NAMALWA (cell line): ENCODE measurements around the gene ZMIZ1.

Experiments used
- DNase-seq: peaks from one replicate; pipeline ENCODE4 v3.0.0-alpha.2; 2015; ENCODE audit warnings: low spot score

Gene ZMIZ1

DNA sequence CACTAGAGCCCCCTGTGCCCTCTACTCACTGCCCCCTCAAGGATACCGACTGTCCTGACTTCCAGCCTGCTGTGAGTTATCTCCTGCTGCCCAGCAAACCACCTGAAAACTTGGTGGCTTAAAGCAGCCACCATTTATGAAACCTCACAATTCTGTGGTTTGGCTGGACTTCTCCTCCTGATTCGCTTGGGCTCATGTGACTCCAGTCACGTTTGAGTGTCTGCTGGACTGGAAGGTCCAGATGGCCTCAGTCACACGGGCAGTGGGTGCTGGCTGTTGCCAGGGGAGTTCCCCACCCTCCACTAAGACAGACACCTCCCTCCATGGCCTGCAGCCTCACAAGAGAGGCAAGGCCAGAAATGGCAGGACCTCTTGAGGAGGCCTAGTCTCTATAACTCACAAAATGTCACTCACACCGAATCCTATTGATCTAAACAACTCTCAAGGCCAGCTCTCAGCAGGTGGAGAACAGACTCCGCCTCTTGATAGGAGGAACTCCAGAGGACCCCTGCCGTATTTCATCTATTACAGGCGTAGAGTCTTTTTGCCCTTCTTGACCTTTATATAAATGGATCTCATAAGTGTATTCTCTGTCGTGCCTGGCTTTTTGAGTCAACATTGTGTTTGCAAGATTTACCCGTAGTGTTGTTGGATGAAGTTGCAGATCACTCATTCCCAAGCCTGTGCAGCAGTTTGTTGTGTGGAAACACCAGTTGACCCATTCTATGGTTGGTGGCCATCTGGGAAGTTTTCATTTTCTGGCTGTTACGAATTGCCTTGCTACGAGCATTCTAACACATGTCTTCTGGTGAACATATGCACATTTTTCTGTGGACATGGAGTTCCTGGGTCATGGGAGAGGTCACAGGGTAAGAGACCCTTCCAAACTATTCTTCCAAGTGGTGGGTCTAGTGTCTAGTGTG is 48.3 kb downstream of the ZMIZ1 start:
- DNase-seq: no peak

DNA sequence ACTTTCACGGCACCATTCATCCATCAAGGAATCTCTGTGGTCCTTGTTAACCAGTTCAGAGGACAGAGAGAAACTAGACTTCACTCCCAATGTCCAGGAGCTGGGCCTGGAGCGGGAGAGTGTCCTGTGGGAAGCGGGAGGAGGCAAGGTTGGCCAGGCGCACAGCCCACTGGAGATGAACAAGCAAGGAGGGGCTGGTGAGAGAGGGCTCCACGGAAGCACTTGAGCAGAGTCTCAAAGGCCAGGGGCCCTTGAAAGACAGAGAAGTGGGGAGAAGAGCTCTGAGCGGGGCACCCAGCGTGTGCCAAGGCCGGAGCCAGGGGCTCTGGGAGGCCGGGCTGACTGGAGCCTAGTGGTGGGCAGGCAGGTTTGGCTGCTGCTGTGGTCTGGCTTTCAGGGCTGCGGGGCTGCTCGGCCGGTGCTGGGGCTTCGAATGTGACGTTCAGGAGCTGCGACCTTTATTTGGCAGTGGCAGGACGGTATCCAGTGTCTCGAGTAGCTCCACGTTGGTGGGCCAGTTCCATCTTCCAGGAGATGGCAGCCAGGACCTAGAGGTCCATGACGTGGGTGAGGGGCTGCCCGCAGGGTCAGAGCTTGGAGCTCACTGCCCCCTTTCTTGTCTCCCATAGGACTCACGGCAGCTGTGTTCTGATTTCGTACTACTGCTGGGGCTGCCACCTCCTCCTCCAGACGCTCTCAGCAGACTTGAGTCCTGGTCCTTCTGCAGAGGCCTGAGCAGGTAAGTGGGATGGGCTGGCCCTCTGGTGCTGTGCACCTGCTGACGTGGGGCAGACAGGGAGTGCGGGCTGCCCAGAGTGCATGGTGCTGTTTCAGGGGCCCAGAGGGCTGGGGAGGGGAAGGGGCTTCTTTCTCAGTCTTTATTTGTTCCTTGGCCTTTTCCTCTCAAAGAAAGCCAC is 49.8 kb downstream of the ZMIZ1 start:
- DNase-seq: no peak

DNA sequence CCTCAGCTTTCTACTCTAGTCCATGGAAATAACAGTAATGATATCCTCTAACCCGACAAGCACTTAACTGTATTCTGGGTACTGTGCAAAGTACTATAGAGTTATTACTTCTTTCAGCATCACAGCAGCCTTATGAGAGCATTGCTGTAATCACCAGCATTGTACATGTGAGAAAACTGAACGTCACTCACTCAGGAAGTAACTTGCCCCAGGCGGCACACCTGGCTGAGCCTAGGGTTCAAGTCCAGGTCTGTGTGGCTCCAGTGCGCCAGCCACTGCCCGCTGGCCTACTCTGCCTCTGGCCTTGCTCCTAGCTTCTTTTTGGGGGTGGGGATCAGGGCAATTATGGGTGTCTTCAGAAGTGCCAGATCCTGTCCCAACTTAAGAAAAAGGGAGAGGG is 50.5 kb downstream of the ZMIZ1 start:
- no peak for DNase-seq

DNA sequence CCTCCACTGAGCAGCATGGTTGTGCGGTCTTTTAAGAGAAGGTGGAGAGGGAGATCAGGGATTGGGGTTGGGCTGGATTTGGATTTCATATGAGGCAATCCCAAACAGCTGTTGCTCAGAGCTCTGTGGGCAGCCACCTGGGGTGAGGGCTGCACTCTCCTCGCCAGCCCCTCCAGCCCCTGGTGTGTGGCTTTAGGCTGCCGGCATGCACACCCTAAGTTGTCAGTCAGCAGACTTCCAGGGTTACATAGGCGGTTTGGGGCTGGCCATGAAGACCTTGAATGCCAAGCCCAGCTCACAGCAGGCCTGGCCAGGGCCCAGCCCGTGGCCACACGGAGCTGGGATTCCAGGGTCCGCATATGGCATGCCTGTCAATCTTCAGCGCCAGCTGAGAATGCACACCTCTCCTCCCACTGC is 54.8 kb downstream of the ZMIZ1 start:
- no peak for DNase-seq

DNA sequence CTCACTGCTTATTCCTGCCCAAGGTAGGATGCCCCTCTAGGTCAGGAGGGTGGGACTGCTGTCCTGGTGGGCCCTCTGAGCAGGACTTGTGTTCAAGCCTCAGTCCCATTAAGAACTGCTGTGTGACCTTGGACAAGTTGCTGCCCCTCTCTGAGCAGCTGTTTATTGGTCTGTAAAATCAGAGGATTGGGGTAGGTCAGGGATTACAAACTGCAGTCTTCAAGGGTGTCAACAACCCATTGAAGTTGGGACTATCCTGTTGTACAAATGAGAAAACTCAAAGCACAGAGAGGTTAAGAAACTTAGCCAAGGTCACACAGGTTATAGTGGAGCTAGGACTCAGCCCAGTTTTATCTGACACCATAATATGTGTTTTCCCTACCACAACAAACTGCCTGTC is 55.3 kb downstream of the ZMIZ1 start:
- no peak for DNase-seq

DNA sequence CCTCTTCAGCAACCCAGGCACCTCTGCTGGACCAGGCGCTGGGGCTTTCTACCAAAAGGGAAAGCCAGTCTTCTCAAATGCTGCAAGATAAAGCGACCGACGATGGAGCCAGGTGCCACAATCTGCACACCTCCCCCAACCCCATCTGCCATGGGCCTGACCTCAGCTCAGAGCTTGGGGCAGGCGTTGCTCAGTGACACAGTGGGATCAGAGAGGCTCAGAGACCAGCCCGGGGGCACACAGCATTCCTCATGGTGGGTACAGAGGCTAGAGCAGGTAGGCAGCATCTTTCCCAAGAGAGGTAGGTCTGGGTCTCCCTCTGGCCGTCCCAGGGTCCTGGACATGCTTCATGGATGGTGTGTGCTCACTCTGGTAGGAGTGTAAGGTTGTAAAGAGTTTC is 56.3 kb downstream of the ZMIZ1 start:
- no peak for DNase-seq

DNA sequence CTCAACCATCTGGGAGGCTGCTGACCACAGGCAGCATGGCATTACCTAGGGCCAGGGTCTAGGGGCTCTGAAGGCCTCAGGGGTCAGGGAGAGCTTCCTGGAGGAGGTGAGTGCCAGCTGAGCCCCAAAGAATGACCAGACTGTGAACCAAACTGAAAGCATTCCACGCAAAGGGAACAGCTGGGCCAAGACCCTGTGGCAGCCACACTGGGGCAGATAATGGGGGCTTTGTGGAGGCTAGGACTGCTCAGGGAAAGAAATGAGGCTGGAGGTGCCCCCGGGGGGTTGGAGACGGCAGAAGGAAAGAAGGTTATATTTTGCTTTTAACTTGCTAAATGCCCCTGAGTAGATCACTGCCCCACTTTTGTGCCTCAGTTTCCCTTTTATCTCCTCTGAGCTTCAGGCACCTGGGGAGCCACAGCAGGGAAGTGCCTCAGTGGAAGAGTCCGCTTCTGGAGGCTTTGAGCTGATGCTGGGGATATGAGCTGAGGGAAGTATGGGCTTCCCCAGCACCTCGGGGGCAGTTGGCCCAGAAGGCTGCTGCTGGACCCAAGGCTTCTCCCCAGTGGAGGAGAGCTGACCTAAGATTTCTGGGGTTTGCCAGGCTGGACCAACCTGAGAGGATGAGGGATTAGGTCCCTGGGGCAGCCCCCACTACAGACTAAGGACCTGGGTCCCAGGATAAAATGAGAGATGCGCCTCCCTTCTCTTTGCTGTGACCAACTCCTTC is 57.8 kb downstream of the ZMIZ1 start:
- no peak for DNase-seq

DNA sequence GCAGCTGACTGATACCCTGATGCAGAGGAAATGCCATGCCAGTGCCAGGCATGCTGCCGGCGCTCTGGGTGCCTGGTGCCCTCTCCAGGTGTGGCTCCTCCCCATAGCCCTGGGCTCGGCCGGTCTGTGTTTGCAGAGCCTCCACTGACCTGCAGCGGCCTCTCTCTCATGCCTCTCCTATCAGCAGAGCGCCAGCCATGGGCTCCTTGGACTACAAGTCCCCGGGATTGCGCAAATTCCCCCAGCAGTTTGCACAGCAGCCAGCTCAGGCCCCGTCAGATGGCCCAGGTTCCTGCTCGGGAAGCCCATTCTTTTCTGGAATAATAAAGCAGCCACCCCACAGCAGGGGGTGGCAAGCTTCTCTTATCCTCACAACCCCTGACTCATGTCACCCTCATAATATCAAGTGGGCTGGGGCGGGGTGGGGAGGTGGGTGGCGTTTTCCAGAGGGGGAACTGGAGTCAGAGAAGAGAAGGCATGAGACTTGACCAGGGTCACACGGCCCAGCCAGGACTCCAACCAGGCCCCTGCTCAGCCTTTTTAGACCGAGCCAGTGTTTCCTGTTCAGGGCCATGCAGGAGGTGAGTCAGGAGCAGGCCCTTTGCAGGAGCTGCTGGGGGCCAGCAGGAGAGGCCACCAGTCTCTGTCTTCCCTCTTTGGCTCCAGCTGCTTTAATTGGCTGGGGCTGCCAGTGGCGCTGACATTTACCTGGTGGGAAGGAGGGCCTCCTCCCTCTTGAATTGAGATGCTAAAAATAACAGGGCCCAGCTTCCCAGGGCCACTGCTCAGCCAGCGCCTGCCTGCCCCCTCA is 58.6 kb downstream of the ZMIZ1 start:
- DNase-seq: no peak

DNA sequence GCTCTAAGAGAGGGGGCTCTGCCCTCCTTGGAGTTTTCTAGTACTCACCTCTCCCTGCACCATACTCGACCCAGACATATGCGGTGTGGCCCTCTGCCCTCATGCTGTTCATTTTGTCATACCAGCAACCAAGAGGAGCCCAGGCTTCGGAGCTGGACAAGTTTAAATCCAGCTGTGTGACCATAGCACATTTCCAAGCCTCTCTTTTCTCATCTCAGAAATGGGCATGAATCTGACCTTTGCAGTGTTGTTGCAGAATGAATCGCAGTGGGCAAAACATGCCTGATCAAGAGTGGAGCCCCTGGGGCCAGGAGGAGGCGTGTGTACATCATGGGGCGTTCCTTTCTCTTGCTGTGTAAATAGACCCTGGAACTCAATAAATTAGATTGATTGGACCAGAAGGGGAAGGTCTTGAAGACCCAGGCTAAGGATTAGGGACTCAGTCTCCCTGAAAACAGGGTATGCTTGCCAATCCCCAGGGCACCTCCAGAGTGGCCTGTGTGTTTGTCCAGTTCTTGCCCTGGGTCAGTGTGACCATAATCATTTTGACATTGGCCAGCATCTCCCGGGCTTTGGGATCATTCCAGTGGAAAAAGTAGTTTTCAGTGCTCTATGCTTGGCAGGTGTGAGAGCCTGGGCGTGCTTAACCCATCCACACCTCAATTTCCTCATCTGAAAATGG is 59.6 kb downstream of the ZMIZ1 start:
- no peak for DNase-seq

DNA sequence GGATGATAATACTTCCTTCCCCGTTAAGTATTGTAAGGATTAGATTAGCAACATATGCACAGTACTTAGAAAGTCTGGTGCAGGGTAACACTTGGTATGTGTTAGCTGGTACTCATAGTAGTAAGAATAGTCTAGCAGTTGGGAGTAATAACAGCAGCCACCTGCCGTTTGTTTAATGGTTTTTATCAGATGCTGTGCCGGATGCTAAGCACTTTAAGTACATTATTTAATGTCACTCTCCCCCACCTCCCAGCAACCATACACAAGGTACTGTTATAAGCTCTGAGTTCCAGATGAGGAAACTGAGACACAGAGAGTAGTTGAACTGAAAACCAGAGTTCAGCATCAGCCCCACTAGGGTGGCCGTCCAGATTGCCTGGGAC is 60.1 kb downstream of the ZMIZ1 start:
- DNase-seq: no peak

DNA sequence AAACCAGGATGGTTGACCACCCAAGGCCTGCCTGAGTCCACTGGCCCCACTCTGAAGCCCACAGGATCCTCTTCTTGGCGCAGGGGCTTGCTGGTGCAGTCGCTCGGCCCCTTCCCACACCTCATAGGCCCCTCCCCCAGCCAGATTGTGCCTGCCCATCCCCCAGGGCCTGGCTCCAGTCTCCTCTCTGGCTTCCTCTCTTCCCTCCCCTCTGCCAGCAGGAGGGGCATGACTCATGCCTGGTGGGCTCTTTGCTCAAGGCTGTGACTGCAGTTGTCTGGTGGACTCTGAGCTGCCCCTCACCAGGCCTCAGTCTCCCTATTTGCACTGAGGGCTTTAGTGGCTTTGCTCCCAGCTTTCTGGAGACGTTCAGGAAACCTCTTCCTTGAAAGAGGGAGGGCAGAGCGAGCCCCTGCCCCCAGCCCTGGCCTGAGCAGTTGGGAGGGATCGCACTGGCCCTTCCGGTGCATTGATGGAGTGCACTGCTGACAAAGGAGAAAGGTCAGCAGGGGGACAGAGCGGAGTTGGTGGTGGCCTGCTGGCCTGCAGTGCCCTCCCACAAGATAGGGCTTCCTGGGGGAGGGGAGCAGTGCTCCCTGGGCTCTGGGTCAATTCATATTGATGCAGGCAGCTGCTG is 60.7 kb downstream of the ZMIZ1 start:
- DNase-seq: no peak

DNA sequence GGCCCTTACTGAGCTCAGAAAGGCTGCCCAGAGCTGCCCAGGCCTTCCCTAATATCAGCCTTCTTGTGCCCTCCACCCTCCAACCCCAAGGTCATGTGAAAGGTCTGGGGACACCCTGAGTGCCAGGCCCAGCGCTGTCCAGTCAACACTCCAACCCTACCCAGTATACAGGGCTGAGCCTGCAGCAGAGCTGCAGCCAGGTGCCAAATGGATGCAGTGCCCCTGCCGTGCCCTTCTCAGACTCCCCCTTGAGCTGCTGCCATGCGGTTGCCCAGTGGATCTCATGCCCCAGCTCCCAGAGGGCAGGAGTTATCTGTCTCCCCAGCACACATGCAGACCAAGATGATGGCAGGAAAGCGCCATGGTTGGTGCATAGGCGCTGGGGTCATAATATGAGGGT is 61.5 kb downstream of the ZMIZ1 start:
- DNase-seq: no peak

DNA sequence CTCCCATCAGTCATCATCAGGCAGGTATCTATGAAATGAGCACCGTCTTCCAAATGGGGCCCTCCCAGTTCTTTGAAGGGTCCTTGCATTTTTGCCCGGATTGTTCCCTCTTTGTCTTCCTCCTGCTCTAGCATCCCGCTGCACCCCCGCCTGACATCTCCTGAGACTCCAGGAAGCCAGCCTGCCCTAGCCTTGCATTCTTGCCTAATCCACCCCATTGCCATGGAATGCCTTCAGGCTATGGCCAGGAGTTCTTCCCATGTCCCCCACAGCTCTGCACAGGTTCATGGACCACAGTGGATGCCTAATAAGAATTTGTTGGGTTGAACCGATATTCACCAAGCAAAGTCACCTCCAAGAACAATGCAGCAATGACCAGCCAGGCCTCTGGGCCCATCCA is 62.1 kb downstream of the ZMIZ1 start:
- DNase-seq: no peak

DNA sequence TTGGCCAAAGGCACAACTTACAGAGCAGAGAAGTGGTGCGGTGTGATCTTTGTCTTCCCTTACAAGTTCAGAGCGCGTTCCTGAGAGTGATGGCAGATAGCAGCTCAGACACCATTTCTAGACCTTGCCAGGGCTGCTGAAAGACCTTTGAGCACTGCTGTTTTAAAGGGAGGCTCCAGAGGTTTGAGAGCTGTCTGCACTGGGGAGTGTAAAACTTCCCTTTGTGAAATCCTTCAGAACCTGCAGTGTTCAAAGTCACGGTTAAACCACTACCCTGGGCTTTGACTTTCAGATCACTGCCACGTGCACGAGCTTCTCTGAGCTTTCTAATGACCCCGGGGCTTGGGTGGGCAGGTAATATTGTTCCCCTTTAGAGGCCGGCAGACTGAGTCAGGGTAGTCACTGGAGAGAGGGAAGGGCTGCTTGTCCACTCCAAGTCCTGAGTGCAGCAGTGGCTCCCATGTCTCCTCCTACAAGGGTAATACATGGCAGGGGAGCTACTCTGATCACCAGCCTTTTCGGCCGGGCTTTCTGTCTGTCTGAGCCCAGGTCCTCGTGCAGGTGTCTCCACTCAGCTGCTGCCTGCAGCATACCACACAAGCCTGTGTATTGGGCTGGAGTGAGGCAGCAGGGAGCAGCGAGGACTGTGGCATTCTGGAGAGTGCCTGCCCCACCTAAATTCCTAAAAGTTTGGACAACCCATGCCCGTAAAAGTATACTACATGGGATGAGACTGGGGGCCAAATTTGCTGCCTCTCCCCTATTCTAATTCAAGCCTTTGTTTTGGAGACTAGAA is 63.3 kb downstream of the ZMIZ1 start:
- DNase-seq: no peak

DNA sequence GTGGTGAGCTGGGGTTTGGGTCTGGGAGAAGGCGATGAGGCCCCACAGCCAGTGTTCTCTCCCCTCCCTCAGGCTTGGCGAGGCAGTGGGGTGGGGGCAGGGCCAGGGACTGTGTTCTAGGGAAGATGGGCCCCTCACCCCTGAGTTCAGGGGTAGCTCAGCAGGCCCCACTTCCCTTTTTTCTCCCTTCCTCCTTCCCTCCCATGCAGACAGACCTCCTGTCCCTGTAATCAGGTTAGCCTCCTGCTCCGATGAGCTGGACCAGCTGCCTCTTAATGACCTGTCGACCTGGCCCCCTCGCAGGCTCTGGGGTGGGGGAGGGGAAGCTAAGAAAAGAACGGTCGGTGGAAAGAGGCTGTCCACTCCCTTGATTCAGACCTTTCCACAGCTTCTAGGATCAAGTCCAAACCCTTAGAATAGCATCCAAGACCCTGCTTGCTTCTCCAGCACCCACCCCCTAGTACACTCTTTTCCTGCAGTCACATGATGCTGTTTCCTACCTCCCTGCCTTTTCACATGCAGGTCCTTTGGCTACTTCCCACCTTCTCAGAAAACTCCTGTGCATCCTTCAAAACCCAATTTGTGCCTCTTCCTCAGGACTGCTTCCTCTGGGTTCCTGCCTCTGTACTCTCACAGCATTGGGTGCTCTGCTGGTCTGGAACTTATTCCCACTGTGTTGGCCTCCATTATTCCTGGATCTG is 64.1 kb downstream of the ZMIZ1 start:
- DNase-seq: peak; percentile 6

DNA sequence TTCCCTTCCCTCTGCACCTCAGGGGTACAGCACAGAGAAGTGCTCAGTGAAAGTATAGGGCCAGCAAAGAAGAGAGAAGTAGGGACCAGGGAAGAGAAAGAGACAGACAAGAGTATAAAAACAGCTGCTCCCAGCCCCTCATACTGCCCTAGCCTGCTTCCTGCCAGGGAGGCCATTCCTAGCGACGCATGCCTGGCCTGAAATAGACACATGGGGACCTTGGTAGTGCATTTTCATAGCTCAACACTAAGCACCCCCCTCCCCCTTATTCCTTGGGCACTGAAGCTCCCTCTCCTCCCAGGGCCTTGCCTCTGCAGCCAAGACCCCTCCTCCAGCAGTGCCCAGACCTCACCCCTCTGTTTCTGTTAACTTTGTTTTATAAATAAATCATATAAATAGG is 64.7 kb downstream of the ZMIZ1 start:
- peak; percentile 3 for DNase-seq

DNA sequence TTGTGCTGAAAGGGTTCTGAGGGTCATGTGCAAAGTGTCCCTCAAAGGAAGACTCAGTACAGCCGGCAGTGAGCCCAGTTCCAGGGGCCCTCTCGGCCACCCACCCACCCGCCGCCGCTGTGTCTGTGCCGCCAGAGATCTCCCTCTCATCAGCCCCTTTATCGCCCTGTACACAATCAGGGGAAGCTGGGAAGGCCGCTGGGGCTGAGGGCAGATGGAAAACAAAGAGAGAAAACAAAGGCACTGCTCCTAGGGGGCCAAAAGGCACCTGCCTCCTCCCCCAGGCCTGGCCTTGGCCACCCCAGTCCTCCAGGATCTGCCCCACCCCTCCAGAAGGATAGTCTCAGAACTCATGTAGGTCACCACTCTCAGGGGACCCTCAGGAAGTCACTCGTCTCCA is 67.0 kb downstream of the ZMIZ1 start:
- DNase-seq: no peak

DNA sequence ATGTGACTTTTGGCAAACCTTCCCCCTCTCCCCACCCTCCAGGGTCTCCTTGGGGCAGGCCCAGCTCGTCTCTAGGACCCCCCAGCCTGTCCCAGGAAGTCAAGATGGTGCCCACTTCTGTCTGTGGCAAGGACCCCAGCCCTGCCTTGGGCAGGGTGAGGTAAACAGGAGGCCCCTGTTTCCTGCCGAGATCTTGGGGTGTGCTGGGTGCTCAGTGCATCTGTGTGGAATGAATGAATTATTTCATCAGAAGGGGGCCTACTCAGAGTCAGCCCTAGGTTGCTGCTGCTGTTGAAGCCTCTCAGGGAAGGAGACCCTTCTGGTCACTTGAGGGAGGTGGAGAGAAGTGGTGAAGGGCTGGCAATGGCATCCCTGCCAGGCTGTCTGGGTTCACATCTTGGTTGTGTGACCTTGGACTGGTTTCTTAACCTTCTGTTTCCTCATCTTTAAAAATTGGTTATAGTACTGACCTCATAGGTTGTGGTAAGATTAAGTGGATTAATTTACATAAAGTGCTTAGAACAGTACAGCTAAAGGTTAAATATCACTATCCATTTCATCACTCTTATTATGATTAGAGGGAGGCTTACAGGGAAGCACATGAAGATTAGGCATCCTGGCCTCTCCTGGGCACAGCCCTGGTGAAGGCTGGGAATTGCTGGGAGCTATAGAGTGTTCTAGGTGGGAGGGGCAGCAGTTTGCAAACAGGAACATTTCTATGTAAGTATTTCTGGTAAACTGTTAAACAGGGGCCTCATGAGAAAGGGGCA is 67.7 kb downstream of the ZMIZ1 start:
- DNase-seq: no peak
